HEK293T (cell line): ENCODE data around the gene DHCR7.

Experiments
- BHLHE40 ChIP-seq: fragments of 450-650 bp; IDR thresholded peaks from 2 replicates; pipeline ENCODE4 v1.6.1; 2016; ENCODE audit warnings: mild to moderate bottlenecking, moderate library complexity, borderline replicate concordance
- FOXM1 ChIP-seq: fragments of 450-650 bp; IDR thresholded peaks from 2 replicates; pipeline ENCODE4 v1.6.1; 2017; ENCODE audit warnings: mild to moderate bottlenecking, borderline replicate concordance
- HDGF ChIP-seq: fragments of 450-650 bp; IDR thresholded peaks from 2 replicates; pipeline ENCODE4 v1.6.1; 2017; ENCODE audit warnings: antibody characterized with exemption, borderline replicate concordance
- SUZ12 ChIP-seq: fragments of 450-650 bp; IDR thresholded peaks from 2 replicates; pipeline ENCODE4 v1.6.1; 2016; ENCODE audit warnings: mild to moderate bottlenecking
- ZNF384 ChIP-seq: fragments of 450-650 bp; IDR thresholded peaks from 2 replicates; pipeline ENCODE4 v1.6.1; 2016

- no peak for TF ChIP-seq SUZ12
- no peak for TF ChIP-seq FOXM1
- TF ChIP-seq HDGF, result no peak
- no peak for TF ChIP-seq BHLHE40
- TF ChIP-seq ZNF384, result no peak
These were observed 22.3 kb downstream of the DHCR7 start for GRCh38 chr11:71425860-71426259.
